NCI-H345 treated with DMSO at 0.1 percent for 48 hours (cell line): ENCODE measurements around the gene GZMM.

Source experiments
- DNase-seq: peaks from one replicate; lab custom pipeline; 2025; ENCODE audit not compliant: unreplicated experiment; lab: John Stamatoyannopoulos, UW

The GZMM gene

DNA sequence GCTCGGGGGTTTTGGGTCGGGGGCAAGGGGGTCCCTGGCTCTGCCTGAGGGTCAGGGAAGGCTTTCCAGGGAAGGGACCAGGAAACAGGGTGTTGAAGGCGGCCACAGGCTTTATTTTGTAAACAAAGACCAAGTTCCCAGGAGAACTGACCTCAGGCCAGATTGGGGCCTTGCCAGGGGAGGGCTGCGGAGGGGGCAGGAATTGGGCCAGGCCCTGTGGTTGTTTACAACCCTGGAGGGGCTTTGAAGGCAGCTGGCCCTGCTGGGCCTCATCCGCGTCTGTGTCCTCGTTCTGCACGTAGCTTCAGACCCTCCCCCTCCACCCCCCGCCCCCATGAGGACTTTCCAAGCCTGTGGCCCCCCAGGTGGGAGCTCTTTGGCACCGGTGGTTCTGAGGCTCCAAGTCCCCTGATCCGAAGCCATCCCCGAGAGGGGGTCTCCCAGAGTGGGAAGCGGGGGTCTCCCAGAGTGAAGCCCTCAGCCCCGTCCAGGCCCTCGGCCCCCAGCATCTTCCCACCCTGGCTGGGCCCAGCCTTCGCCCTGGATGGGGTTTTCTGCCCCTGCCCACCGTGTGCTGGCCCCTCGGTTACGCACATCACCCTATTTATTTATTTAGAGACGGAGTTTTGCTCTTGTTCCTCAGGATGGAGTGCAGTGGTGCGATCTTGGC lies 15.1 kb downstream of the GZMM start:
- DNase-seq, result no peak

DNA sequence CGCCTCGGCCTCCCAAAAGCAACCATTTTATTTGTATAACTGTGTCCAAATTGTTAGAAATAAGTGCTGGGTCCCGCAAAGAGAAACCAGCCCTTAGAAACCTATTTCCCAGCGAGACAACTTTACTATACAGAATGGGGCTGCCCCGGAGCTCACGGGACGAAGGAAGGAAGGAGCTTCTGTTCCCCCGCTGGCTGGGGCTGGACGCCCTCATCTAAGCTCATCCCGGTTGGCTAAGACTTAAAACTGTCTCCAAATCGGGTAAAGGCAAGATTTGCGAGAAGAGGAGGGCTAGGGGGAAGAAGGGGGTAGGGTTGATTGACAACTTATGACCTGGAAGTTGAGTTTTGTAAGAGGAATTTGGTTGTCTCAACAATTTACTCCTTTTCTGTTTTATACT lies 16.3 kb downstream of the GZMM start:
- no peak for DNase-seq

DNA sequence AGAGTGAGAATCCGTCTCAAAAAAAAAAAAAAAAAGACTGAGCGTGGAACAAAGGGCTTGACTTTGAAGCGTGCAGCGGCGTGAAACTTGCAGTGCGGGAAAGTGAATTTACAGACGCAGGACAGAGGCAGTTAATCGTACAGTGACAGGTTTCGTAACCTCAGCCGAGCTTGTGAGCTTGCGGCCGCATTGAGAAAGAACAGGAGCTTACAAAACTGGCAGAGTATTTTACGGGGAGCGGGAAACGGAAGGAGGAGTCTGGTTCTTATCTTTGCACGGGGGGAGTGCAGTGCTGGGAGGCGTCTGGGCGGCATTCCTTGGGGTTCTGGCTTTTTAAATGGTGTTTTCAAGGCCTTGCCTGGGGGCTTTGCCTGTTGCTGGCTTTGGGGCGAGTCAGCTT lies 22.6 kb downstream of the GZMM start:
- DNase-seq, result no peak

DNA sequence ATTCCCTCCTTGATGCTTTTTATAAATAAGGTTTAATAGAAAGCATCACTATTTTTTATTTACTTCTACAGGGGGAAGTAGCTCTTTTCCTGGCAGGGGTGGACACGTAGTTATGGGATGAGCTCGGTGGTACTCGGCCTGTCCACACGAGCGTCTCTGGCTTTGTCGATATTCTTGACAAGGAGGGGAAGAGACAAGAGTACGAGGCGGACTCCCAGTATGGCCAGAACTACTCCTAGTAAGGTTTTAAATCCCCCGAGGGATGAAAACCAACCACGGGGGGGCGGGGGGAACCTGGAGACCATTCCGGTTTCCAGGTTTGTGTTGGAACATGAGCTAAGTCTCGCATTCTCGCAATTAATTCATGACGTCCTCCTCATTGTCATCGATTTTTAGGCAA lies 23.0 kb downstream of the GZMM start:
- DNase-seq, result no peak

DNA sequence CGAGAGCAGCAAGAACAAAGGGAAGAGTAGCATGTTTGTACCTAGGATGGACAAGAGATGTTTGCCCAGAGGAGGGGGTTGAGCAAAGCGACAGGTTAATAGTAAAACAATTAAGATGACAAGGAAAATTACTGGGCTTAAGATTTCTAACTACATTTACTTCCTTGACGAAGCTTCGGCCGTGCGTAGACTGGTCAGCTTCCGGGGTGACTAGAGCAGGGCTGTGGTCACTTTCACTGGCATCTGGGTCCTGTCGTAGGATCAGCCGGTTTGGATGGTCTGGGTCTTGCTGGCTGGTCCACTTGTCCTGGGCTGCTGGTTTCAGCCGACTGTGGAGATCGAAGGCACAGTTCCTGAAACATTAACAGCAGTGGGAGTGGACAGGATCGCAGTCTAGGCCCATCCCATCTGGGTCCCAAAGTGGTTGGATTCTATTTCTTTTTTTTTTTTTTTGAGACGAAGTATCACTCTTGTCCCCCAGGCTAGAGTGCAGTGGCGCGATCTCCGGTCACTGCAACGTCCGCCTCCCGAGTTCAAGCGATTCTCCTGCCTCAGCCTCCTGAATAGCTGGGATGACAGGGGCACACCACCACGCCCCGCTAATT lies 23.5 kb downstream of the GZMM start:
- DNase-seq, result no peak

DNA sequence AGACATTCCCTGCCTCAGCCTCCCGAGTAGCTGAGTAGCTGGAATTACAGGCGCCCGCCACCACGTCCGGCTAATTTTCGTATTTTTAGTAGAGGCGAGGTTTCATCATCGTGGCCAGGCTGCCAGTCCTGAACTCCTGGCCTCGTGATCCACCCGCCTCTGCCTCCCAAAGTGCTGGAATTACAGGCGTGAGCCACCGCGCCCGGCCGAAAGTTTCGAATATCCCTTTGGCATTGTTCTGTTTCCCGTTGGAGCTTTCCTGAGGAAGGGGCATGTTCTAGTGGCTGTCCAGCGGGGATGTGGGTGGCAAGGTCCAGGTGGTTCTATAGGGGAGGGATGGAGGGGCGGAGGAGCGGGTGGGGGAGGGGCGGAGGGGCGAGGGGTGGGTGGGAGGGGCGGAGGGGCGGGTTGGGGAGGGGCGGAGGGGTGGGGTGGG lies 26.4 kb downstream of the GZMM start:
- no peak for DNase-seq

DNA sequence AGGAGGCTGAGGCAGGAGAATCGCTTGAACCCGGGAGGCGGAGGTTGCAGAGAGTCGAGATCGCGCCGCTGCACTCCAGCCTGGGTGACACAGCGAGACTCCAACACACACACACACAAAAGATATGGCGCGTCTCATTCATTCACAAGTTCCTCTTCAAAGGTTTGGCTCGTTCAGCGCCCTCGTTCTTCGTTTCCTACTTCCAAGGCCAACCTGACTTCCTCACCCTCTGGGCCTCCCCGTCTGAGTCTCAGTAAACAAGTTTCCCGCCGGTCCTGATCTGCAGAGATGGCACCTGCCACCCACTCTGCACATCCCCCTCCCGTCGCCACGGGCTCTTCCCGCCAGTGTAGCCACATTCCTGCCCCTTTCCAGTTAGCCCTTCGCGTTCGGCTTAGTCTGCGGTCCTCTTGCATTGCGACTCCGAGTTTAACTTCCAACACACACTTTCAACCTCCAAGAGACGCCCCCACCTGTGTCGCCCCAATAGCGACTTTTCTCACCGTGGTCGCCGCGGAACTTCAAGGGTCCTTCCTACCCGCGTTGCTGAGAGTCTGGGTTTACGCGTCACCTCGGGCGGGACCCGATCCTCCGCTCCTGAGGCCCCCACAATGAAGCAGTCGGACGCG lies 27.2 kb downstream of the GZMM start:
- DNase-seq, result peak; percentile 71

DNA sequence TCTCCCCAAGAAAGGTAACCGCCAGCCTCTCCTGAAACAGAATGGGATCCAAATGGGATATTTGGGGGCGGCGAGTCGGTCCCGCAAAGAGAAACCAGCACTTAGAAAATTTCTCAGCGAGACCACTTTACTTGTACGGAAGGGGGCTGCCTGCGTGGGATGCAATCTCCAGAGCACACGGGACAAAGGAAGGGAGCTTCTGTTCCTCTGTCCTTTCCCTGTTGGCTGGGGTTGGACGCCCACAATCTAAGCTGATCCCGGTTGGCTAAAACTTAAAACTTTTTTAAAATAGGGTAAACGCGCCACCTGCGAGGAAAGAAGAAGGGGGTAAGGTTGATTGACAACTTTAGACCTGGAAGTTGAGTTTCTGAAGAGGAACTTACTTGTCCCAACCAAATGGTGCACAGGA lies 27.7 kb downstream of the GZMM start:
- peak; percentile 64 for DNase-seq

DNA sequence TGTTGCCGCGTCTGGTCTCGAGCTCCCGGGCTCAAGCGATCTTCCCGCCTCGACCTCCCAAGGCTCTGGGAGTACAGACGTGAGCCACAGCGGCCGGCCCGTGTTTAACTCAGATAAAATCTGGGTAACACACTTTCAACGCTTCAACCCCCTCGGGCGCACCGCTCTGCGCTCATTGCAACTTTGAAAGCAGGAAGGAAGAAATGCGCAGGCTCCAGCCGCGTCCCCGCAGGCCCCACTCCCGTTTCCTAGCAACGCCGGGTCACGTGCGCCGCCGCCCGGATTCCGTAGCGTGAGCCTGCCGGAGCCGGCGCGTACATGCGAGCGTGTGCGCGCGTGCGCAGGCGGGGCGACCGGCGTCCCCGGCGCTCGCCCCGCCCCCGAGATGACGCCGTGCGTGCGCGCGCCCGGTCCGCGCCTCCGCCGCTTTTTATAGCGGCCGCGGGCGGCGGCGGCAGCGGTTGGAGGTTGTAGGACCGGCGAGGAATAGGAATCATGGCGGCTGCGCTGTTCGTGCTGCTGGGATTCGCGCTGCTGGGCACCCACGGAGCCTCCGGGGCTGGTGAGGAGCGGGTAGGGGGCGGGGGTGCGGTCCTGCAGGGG lies 28.4 kb downstream of the GZMM start, which contains the start of gene BSG:
Gene BSG, plus strand, starts transcription at position 457 of the 603 bp plus-strand sequence. Its CDS starts 39 bp downstream, at position 496.
- DNase-seq, result peak; percentile 94

DNA sequence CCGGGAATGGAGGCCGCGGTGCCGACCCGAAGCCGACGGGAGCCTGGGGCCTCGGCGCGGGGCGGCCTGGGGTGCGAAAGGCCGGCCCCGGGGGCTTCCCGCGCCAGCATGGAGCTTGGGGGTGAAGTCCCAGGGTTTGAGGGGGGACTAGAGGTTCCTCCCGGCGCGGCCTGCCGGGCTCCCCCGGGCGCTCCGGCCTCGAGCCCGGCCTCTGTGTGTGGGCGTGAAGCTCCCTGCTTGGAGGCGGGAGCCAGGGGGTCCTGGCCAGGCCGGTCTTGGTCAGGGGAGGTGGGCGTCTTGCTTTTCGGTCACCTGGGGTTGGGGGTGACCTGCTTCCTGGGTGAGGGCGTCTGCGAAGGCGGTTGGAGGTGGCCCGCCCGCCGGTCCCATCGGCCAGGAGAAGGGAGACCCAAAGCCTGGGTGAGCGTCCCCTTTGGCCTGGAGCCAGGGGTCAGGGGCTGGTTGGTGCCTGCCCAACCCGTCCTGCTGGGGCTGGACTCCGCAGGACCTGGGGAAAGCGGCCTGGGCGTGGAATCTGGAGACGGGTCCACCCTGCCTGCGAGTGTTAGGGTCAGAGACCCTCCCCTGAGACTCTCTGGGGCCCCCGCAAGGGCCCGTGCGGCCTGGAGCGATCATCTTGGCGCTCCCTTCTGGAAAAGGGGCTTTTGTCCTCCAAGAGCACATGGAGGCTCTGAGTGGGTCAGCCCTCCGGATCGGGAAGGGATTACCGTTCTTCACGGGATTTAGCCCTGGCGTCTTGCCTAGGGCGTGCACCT lies 29.1 kb downstream of the GZMM start:
- no peak for DNase-seq

DNA sequence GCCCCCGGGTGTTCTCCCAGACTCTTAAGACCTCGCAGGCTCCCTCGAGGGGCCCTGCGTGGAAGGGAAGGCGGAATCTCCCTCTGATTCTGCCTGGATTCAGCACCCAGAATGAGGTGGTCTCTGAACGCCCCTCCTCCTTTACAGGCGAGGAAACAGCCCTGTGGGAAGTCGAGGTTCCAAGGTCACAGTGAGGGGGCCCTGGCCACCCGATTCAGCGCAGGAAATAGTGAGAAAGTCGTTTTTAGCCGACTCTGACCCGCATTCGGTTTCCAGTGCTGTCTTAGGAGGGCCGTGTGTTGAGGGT lies 29.6 kb downstream of the GZMM start:
- DNase-seq, result no peak

DNA sequence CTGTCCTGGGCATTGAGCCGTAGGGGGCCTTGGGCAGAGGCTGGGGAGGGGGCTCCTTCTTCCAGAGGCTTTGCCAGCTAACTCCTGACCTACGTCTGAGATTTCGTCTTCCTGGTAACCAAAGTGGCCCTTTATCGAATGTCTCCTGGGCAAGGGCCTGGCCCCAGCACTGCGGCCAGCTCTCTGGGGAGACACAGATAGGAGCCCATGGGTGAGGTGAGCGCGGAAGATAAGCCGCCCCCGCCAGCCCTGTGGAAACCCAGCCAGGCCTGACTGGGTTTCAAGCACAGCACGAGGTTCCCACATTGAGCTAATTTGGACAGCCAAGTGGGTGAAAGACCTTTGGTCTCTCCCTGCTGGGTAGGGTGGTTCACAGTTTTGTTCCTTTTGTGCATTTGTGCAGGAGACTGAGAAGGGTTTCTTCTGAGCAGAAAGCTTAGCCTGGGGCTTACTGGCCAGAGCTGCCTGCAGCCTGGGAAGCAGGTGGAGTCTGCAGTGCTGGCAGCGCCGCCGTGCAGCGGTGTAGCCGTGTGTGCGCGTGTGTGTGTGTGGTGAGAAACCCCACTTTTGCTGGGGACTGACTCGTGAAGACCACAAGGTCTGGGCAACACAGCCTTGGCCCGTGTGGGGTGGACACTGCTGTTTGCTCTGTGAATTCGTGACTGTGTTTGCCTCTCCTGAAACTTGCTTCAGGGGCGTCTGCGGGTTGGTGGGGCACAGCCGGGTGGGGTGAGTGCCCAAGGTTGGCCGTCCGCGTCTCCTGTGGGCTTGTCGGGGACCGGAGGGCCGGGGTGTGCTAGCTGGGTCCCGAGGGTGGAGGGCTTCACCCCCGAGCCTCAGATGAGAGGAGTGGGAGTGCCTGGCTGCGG lies 31.0 kb downstream of the GZMM start:
- no peak for DNase-seq

DNA sequence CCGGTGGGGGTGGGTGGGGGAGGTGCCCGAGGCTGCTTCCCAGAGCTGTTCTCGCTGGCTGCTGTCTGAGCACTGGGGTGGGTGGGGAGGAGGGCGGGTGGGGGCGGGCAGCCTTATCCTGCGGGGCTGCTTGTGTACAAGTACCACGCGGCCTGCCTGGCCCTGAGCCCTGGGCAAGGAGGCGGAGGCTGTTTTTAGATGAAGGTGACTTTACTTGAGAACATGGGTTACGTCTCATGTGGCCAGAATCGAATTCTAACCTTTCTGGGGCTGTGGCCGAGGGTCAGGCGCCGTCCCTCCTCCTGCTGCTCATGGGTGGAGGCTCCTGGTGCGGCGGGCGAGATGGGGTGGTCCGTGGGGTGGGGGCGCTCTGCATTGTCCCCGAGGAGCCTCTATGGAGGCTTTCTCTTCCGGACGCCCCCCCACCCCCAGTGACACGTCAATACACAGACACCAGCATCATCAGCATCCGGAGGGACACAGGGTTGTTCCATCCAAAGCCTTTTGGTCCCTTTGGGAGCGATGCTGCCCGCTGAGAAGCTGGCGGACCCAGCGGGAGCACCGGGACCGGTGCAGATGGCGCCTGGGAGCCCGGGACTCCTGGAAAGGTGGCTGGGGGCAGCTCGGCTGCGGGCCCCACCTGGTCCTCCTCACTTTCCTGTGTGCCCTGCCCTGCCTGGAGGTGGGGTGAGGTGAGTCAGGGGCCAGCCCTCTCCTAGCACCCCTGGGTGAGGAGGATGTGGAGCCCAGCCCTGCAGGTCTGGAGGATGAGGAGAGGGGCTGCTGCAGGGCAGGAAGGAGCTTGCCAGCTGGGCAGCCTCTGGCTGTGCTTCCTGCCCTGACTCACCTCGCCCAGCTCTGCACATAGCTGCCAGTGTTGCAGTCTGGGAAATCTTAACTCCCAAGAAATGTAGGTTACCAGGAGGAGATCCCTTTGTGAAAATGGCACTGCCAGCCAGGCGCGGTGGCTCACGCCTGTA lies 32.0 kb downstream of the GZMM start:
- DNase-seq, result no peak

DNA sequence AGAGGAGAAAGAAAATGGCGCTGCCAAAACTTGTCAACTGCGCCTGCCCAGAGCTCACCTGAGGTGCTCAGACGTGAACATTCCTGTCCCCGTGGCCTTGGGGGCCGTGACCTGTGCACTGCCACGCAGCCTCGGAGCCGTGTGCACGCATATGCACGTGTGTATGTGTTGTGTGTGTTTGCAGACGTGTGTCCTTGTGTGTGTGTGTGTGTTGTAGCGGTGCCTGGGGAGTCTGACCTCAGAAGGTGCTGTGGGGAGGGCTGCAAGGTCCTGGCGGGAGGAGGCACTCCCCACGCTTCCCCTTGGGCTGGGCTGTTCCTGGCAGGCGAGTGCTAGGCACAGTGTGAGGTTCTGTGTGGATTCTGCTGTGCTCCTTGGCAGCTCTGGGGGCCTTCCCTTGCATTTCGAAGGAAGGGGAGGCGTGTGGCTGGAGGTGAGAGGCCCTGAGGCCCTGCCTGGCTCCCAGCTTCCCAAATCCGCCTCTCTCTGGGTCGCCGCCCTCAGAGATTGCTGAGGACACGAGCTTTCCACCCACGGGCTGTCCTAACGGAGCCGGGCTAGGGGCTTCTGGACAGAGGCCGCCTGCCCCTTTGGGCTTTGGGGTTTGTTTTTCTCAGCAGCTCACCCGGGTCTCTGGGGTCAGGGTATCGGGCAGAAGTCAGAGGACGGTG lies 33.0 kb downstream of the GZMM start:
- no peak for DNase-seq

DNA sequence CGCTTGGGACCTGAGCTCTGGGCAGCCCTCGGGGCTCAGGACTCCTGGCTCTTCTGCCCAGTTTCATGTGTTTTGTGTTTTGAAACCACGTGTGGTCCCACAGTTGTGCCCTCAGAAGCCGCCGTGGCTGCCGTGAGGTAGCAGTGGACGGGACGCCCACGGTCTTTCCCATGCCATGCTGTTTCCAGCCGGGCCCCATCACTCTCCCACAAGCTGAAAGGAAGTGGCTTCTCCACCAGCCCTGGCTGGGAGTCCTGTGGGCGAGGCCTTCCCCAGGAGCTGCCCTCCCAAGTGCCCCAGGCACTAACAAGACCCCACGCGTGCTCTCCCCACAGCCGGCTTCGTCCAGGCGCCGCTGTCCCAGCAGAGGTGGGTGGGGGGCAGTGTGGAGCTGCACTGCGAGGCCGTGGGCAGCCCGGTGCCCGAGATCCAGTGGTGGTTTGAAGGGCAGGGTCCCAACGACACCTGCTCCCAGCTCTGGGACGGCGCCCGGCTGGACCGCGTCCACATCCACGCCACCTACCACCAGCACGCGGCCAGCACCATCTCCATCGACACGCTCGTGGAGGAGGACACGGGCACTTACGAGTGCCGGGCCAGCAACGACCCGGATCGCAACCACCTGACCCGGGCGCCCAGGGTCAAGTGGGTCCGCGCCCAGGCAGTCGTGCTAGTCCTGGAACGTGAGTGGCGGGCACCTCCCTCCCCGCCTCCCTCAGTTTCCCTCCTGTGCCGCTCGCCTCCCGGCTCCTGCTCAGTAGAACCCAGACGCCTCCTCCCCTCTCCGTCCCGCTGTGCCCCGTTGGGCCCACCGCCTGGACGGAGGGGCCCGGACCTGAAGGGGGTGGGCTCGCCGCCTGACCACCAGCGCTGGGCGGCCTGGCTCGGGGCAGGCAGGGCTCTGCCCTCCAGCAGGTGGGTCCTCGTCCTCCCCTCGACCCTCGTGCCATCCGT lies 33.9 kb downstream of the GZMM start:
- no peak for DNase-seq

DNA sequence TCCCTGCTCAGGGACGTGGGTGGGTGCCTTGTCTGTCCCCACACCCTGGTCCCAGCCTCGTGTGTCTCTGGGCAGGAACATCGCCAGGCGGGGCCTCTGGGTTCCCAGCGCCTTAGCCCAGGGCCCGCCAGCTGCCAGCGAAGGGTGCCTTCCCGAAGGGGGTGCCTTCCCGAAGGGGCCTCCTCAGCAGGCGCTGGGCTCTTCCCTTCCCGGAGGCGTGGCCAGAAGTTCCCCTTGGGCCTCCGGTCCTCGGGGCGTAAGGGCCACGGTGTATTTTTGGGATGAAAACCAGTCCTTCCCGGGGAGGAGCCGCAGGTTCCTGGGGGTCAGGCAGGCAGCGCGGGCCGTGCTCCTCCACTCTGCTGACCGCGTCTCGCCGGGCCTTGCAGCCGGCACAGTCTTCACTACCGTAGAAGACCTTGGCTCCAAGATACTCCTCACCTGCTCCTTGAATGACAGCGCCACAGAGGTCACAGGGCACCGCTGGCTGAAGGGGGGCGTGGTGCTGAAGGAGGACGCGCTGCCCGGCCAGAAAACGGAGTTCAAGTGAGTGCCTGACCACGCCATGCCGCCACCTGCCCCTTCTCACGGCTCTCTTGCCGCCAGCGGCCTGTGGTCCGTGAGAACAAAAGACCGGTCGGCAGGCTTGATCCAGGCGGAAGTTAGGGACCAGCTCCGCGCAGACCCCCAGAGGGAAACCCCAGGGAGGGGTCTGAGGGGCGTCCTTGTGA lies 35.4 kb downstream of the GZMM start:
- no peak for DNase-seq

DNA sequence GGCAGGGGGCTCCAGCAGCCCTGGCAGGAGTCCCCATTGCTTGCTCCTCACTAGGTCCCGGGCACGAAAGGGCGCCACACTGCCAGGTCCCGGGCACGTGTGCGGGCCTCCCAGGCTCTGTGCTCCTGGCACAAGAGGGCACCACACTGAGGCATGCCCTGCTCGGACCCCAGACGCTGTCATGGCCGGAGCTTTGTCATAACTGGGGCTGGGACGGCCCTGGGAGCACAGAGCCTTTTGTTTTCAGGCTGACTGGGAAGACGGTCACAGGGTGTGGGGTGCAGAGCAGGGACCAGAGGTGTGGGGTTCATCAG lies 35.9 kb downstream of the GZMM start:
- no peak for DNase-seq
